ENCODE data around the gene DOCK10. TPM values are rescaled to one million over a fixed set of nuclear protein-coding genes. Genes with fewer than 3 reads are reported as not detected.

Gene DOCK10
- total RNA-seq, 1 experiment from 2014 or later: 2.9 TPM

- CTCF ChIA-PET: no interaction called here
- POLR2A ChIA-PET: no interaction called here
- H3K27ac Mint-ChIP-seq: no peak overlapping the region
Observed at GRCh38 chr2:224954980-224955379, 87.3 kb downstream of the DOCK10 start.

GRCh38 chr2:224952936-224953657 is 89.2 kb downstream of the DOCK10 start:
- H3K9me3 Mint-ChIP-seq: no peaks in the 10 kb centered on the region
- ATAC-seq: no peak
- no peaks in the 10 kb centered on the region for H3K36me3 Mint-ChIP-seq
- no peak for DNase-seq (ENCODE audit: low spot score)
- H3K27me3 Mint-ChIP-seq (ENCODE audit: low read depth): no peaks in the 10 kb centered on the region
- H3K4me3 Mint-ChIP-seq: no peak overlapping the region
- POLR2A ChIA-PET: no interaction called here
- peaks cover 10% of the 10 kb centered on the region for H3K4me1 Mint-ChIP-seq
- H3K27ac Mint-ChIP-seq: no peak overlapping the region
- CTCF ChIA-PET: no interaction called here
- TF ChIP-seq ELF4 (CRISPR knock-in tag; IDR thresholded peaks at IDR 0.05; ENCODE audit: low read depth) (no peak), FOXP4 (CRISPR knock-in tag; IDR thresholded peaks at IDR 0.05) (no peak), ZNF219 (CRISPR knock-in tag; IDR thresholded peaks at IDR 0.05; ENCODE audit: borderline replicate concordance) (no peak), PREB (CRISPR knock-in tag; IDR thresholded peaks at IDR 0.05; ENCODE audit: borderline replicate concordance) (no peak), ZSCAN18 (CRISPR knock-in tag; IDR thresholded peaks at IDR 0.05) (no peak), AFF4 (CRISPR knock-in tag; IDR thresholded peaks at IDR 0.05; ENCODE audit: borderline replicate concordance) (no peak), FOXJ3 (CRISPR knock-in tag; IDR thresholded peaks at IDR 0.05; ENCODE audit: borderline replicate concordance) (no peak), NFATC4 (CRISPR knock-in tag; IDR thresholded peaks at IDR 0.05) (no peak), ARID4B (CRISPR knock-in tag; IDR thresholded peaks at IDR 0.05; ENCODE audit: borderline replicate concordance) (no peak), ZNF232 (CRISPR knock-in tag; IDR thresholded peaks at IDR 0.05) (no peak), GTF2I (CRISPR knock-in tag; conservative IDR thresholded peaks at IDR 0.05) (no peak), NFE2L1 (CRISPR knock-in tag; IDR thresholded peaks at IDR 0.05) (no peak)

More at GRCh38 chr2:224954980-224955379, 87.3 kb downstream of the DOCK10 start:
- Mint-ChIP-seq H3K4me3 (no peak overlapping the region), H3K36me3 (no peaks in the 10 kb centered on the region), H3K9me3 (no peaks in the 10 kb centered on the region), H3K4me1 (peaks cover 10% of the 10 kb centered on the region), H3K27me3 (ENCODE audit: low read depth) (no peaks in the 10 kb centered on the region)
- ATAC-seq (no peak), DNase-seq (ENCODE audit: low spot score) (no peak)
- TF ChIP-seq PREB (CRISPR knock-in tag; IDR thresholded peaks at IDR 0.05; ENCODE audit: borderline replicate concordance): no peak
- no peak for TF ChIP-seq SMAD4 (CRISPR knock-in tag; IDR thresholded peaks at IDR 0.05)
- TF ChIP-seq ZNF512 (CRISPR knock-in tag; IDR thresholded peaks at IDR 0.05; ENCODE audit: borderline replicate concordance): no peak
- TF ChIP-seq GTF2I (CRISPR knock-in tag; conservative IDR thresholded peaks at IDR 0.05): no peak
